ENCODE data around the gene HNRNPF.

GRCh38 chr10:43393606-43394360 lies 15.2 kb downstream of the HNRNPF start:
- no peak for TF ChIP-seq EZH2 (IDR thresholded peaks at IDR 0.05; ENCODE audit: low read length)
- TF ChIP-seq CTCF (optimal IDR thresholded peaks at IDR 0.05 in 1 of 3, IDR thresholded peaks at IDR 0.05 in 1 of 3, conservative IDR thresholded peaks at IDR 0.05 in 1 of 3; ENCODE audit: extremely low read depth in 1 of 3, insufficient read depth in 2 of 3, low read length in 3 of 3), result no peak

Measured in keratinocyte (primary cell).